HepG2 (cell line): ENCODE data around the gene CLEC4M.

ENCODE experiments used
- CREB1 ChIP-seq, 2 experiments: fragments of 450-650 bp in 1 of 2; IDR thresholded peaks; 2 replicates each; pipeline ENCODE4 v1.6.1; 2016 to 2017; ENCODE audit warnings: control low read depth in 1 of 2, mild to moderate bottlenecking in 1 of 2, missing compliant biosample characterization in 1 of 2, missing genetic modification characterization in 1 of 2
- FOXJ3 ChIP-seq: sonication (generic); formaldehyde crosslinking; IDR thresholded peaks from 2 replicates; pipeline ENCODE4 v1.4.0; 2020; ENCODE audit warnings: missing genetic modification reagents, mild to moderate bottlenecking, borderline replicate concordance
- POLR2A ChIP-seq, 2 experiments: IDR thresholded peaks; 2 replicates each; pipeline ENCODE4 v1.6.1; 2011; ENCODE audit warnings: low read depth in 2 of 2, low read length in 2 of 2, mild to moderate bottlenecking in 1 of 2, moderate library complexity in 1 of 2; ENCODE audit not compliant: insufficient read depth in 1 of 2
- ZSCAN29 ChIP-seq: sonication (generic); formaldehyde crosslinking; conservative IDR thresholded peaks from 2 replicates; pipeline ENCODE4 v1.4.0; 2020; ENCODE audit warnings: mild to moderate bottlenecking, missing genetic modification reagents

DNA sequence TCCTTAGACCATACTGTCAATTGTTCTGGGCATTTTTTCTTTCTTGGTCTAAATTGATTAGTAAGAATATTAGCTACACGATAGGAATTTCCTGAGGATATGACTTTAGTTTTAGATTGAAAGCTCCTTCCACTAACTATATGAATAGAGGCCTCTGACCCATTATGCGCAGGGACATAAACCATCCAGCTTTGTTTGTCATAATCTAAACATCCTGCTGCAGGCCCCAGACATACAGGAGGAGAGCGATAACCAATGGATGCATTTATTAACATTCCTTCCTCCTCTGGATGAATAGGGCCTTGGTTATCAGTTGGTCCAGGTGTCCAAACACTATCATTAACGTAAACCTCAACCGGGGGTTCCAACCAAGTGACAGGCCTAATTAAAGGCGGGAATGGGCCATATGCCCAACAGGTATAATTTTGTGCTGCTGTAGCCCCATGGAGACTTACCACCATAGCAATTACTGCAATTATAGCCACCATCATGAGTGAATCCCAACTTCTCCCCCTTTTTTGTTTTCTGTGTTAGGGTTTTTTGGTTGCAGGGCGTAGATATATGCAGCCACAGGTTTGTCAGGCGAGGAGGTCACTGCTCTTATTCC, 32.6 kb downstream of the CLEC4M start:
- TF ChIP-seq ZSCAN29 (CRISPR knock-in tag) (no peak), POLR2A (IDR thresholded peaks at IDR 0.05; ENCODE audit: insufficient read depth in 1 of 2, low read depth in 2 of 2, low read length in 2 of 2) (no peak), FOXJ3 (CRISPR knock-in tag) (no peak), CREB1 (IDR thresholded peaks at IDR 0.05) (no peak), CREB1 (CRISPR knock-in tag; IDR thresholded peaks at IDR 0.05) (no peak)
